ENCODE results near the gene CACNA1H.

The CACNA1H gene

GRCh38 chr16:1165511-1165910 lies 12.6 kb downstream of the CACNA1H start:
- POLR2A ChIA-PET (ENCODE audit: low non-redundant PET) = no interaction called here
- CTCF ChIA-PET = no interaction called here
- DNase-seq (ENCODE audit: low spot score) = no peak
- TF ChIP-seq CTCF (conservative IDR thresholded peaks at IDR 0.05; ENCODE audit: low read depth) = no peak
- H3K27ac ChIP-seq = no peak overlapping the region

GRCh38 chr16:1167276-1168107 lies 14.6 kb downstream of the CACNA1H start:
- POLR2A ChIA-PET (ENCODE audit: low non-redundant PET) = no interaction called here
- TF ChIP-seq CTCF (conservative IDR thresholded peaks at IDR 0.05; ENCODE audit: low read depth) = no peak
- CTCF ChIA-PET = no interaction called here
- no peak overlapping the region for H3K27ac ChIP-seq
- no peak for DNase-seq (ENCODE audit: low spot score)

DNA sequence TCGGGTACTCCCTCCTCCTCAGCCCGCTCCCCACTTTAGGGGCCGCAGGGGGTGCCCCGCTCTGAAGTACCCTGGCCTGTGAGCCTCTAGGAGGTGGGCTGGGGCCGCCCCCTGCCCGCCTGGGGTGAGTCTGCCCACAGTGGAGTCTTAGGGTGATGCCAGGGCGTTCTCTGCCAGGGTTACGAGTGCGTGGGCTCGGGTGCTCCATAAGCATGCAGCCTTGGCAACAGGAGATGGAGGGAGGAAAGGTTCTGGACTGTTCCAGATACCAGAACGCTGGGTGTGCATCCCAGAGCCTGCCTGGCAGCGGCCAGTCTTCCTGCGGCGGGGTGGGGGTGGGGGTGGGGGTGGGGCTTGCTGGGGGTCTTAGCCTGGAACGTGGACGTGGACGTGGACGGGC lies 15.9 kb downstream of the CACNA1H start:
- no peak for DNase-seq (ENCODE audit: low spot score)
- ChIA-PET POLR2A (ENCODE audit: low non-redundant PET) (no interaction called here), CTCF (no interaction called here)
- no peak for TF ChIP-seq CTCF (conservative IDR thresholded peaks at IDR 0.05; ENCODE audit: low read depth)
- no peak overlapping the region for H3K27ac ChIP-seq

- no peak for TF ChIP-seq CTCF (conservative IDR thresholded peaks at IDR 0.05; ENCODE audit: low read depth)
- H3K27ac ChIP-seq = no peak overlapping the region
- ChIA-PET CTCF (interaction anchor here (0.7 kb wide), 1 partner anchor 57 kb away, joined by 4 read pairs; no protein-coding TSS in a partner anchor), POLR2A (ENCODE audit: low non-redundant PET) (no interaction called here)
- no peak for DNase-seq (ENCODE audit: low spot score)
Observed at GRCh38 chr16:1169285-1170075, 16.6 kb downstream of the CACNA1H start.

DNA sequence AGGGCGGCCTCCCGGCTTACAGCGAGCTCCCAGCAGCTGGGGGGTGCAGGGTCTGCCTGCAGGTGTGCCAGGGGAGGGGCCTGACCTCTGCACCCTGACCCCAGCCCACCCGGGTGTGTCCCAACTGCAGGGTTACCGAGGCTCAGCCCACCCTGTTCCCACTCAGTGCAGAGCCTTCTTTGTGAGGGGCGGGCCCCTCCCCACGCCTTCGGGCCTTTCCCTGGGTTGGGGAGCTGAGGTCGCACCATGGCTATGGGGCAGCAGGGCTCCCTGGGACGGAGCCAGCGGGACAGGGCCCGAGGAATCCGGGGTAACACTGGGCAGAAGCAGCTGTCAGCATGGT lies 17.1 kb downstream of the CACNA1H start:
- no peak for TF ChIP-seq CTCF (conservative IDR thresholded peaks at IDR 0.05; ENCODE audit: low read depth)
- no peak overlapping the region for H3K27ac ChIP-seq
- CTCF ChIA-PET = interaction anchor here (0.7 kb wide), 1 partner anchor 58 kb away, joined by 4 read pairs; no protein-coding TSS in a partner anchor
- POLR2A ChIA-PET (ENCODE audit: low non-redundant PET) = no interaction called here
- no peak for DNase-seq (ENCODE audit: low spot score)

- CTCF ChIA-PET = no interaction called here
- DNase-seq (ENCODE audit: low spot score) = no peak
- TF ChIP-seq CTCF (conservative IDR thresholded peaks at IDR 0.05; ENCODE audit: low read depth) = no peak
- POLR2A ChIA-PET (ENCODE audit: low non-redundant PET) = no interaction called here
- no peak overlapping the region for H3K27ac ChIP-seq
Observed at GRCh38 chr16:1171001-1171400, 18.1 kb downstream of the CACNA1H start.
